ELR (cell line): Measurements from ENCODE around the gene ANKRD2.
"Not testable (repeated sequence)": the region's sequence is repeated elsewhere in the genome, so short reads cannot be mapped to it uniquely, and the experiment has no call there.

Source experiments
- DNase-seq: peaks from one replicate; pipeline ENCODE4 v3.0.0-alpha.2; 2015; ENCODE audit warnings: low read depth

ANKRD2 gene

GRCh38 chr10:97573021-97573420 is 442 bp downstream of the ANKRD2 start:
- no peak for DNase-seq

- DNase-seq: no peak
Measured at GRCh38 chr10:97573672-97574071, 1.1 kb downstream of the ANKRD2 start.

- peak; percentile 84 for DNase-seq
Measured at GRCh38 chr10:97574374-97575126, 2.0 kb downstream of the ANKRD2 start.

GRCh38 chr10:97575127-97575668 is 2.6 kb downstream of the ANKRD2 start:
- peak; percentile 44 for DNase-seq

- not testable (repeated sequence) for DNase-seq
Measured at GRCh38 chr10:97576487-97576886, 3.9 kb downstream of the ANKRD2 start.

- DNase-seq: no peak
Measured at GRCh38 chr10:97577701-97578100, 5.1 kb downstream of the ANKRD2 start.

- DNase-seq: peak; percentile 44
Measured at GRCh38 chr10:97578171-97578844, 5.7 kb downstream of the ANKRD2 start.

GRCh38 chr10:97580421-97581367 is 8.1 kb downstream of the ANKRD2 start:
- DNase-seq: no peak

- no peak for DNase-seq
Measured at GRCh38 chr10:97582169-97582568, 9.6 kb downstream of the ANKRD2 start.

- no peak for DNase-seq
Measured at GRCh38 chr10:97583476-97583875, 10.9 kb downstream of the ANKRD2 start.

- peak; percentile 44 for DNase-seq
Measured at GRCh38 chr10:97584060-97584797, 11.7 kb downstream of the ANKRD2 start, which contains the start of gene HOGA1. HOGA1 (plus strand) TSS chr10:97584389; CDS start chr10:97584704, 315 bp downstream.

- DNase-seq: no peak
Measured at GRCh38 chr10:97584798-97585438, 12.3 kb downstream of the ANKRD2 start.

- DNase-seq: no peak
Measured at GRCh38 chr10:97585439-97585811, 12.8 kb downstream of the ANKRD2 start.

GRCh38 chr10:97587183-97587582 is 14.6 kb downstream of the ANKRD2 start:
- DNase-seq: no peak

- no peak for DNase-seq
Measured at GRCh38 chr10:97589479-97589878, 16.9 kb downstream of the ANKRD2 start, which contains the start of gene C10orf62. C10orf62 (plus strand) TSS chr10:97589721; CDS start chr10:97589898, 177 bp downstream.

GRCh38 chr10:97590082-97590747 is 17.6 kb downstream of the ANKRD2 start:
- DNase-seq: no peak

GRCh38 chr10:97590748-97591495 is 18.3 kb downstream of the ANKRD2 start:
- DNase-seq: no peak

- DNase-seq: no peak
Measured at GRCh38 chr10:97593421-97593820, 20.8 kb downstream of the ANKRD2 start.
